GM18870 (cell line): ENCODE results near the gene ZFP92.

Experiments used
- ATAC-seq: cut with Tn5 transposase; IDR thresholded peaks from one replicate; pipeline ENCODE4 v1.9.1; 2021; ENCODE audit warnings: moderate library complexity; ENCODE audit not compliant: unreplicated experiment

The ZFP92 gene

GRCh38 chrX:153434801-153435200, 23.5 kb downstream of the ZFP92 start:
- no peak for ATAC-seq

GRCh38 chrX:153435845-153436244, 24.6 kb downstream of the ZFP92 start:
- ATAC-seq = no peak

GRCh38 chrX:153438532-153438931, 27.3 kb downstream of the ZFP92 start:
- no peak for ATAC-seq

DNA sequence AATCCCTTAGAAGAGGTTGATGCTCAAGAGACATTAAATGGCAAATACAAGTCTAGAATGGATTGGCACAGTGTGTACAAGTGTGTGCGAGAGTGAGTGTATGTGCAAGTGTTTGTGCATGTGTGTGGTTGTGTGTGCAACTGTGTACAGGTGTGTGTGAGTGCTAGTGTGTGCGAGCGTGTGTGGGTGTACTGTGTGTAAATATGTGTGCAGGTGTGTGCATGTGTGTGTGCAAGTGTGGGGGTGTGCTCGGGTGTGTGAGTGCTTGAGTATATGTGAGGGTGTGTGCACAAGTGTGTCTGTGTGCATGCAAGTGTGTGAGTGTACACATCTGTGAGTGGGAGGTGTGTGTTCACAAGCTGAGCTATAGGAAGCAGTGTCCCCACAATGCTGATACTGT, 28.7 kb downstream of the ZFP92 start:
- ATAC-seq = no peak

- no peak for ATAC-seq
These were observed 29.4 kb downstream of the ZFP92 start for GRCh38 chrX:153440556-153441135.

GRCh38 chrX:153441296-153441695, 30.0 kb downstream of the ZFP92 start:
- ATAC-seq = no peak

- ATAC-seq = no peak
These were observed 30.7 kb downstream of the ZFP92 start for GRCh38 chrX:153441981-153442380.

- ATAC-seq = no peak
These were observed 31.2 kb downstream of the ZFP92 start for GRCh38 chrX:153442463-153442862.

DNA sequence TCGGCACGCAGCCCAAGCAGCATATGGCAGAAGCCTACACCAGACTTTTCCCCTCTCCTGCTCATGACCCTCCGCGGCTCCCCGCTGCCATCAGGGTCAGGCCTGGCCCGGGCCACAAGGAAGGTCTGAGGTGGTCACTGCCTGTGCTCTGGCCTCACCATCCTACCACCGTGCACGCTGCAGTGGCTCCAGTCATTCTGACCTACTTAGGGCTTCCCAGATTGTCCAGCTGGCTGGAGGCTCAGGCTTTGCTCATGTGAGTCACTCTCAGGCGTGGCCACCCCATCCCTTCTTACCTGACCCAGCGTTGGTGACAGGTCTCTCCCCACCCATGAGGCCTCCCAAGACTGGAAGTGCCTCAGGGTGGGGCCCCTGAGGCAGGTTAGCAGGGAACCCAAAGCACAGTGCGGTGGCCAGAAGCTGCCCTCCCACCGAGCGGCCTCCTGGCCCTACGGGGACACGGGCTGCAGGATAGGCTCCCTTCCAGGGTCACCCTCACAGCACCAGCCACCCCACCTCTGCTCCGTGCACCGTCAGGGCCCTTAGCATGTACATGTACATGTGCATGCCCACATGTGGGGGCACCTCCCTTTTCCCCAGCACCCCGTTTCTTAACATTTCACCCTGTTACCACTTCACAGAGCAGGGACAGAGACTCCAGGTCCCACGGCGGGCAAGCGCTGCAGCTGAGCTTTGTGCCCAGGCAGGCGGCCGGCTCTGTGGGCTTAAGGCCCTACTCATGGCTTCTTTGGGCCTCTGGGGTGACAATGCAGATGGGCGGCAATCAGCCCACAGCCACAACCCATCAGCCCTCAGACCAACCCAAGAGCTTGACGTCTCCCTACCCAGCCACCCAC, 32.4 kb downstream of the ZFP92 start:
- ATAC-seq = no peak

GRCh38 chrX:153444333-153445011, 33.2 kb downstream of the ZFP92 start:
- no peak for ATAC-seq

DNA sequence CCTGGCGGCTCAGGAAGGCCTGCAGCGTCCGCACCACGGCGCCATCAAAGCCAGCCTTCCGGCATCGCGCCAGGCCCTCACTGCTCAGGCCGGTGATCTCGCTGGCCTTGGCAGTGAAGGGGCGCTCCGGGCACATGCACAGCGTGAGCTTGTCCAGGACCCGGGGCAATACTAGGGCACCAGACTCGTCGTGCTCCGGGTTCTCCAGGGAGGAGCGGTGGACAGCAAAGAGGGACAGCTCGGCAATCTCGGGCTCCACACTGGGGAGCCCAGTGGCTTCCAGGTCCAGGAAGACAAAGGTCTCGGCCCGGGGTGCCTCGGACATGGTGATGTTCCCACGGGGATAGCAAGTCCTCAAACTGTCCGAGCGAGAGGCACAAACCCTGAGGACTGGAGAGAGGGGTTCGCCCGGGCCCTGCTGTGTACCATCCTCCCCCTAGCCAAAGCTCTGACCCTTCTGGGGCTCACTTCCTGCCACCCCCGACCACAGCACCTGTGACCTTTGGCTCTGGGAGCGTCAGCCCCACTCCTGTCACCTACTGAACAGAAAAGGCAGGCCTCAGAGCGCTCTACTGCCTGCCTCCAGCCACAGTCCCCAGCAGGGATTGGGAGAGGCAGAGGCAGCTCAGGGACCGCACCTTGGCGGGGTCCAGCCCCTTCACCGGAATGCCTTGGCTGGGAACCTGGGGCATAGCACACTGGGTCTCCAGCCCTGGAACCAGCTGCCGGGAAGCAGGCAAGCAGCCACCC, 34.0 kb downstream of the ZFP92 start:
- ATAC-seq = no peak

- ATAC-seq = no peak
These were observed 34.8 kb downstream of the ZFP92 start, which contains the start of gene TREX2 for GRCh38 chrX:153445856-153446635. TREX2 (minus strand) TSS chrX:153446056; CDS start chrX:153445430, 626 bp downstream.

DNA sequence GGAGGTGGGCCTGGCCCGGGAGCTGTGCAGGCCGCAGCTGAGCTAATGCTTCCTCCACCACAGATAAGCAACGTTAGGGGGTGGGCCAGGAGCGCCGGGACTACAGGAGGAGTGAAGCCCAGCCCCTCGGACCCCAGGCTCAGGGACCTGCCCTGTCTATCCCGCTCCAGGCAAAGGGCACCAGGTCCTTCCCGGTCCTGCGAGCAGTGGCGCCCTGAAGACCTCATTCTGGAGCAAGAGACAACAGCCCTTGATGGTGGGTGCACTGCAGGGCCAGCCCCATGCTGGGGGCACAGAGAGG, 35.3 kb downstream of the ZFP92 start:
- ATAC-seq = no peak

- ATAC-seq = no peak
These were observed 35.8 kb downstream of the ZFP92 start for GRCh38 chrX:153446950-153447580.

- ATAC-seq = no peak
These were observed 36.3 kb downstream of the ZFP92 start for GRCh38 chrX:153447581-153447960.

GRCh38 chrX:153448556-153449367, 37.5 kb downstream of the ZFP92 start:
- no peak for ATAC-seq

GRCh38 chrX:153449368-153450113, 38.3 kb downstream of the ZFP92 start:
- ATAC-seq = no peak

GRCh38 chrX:153450114-153450948, 39.1 kb downstream of the ZFP92 start:
- no peak for ATAC-seq
